ENCODE measurements around the gene SIRT3. TPM values are rescaled to one million over a fixed set of nuclear protein-coding genes. Genes with fewer than 3 reads are reported as not detected.

The SIRT3 gene
- total RNA-seq, 4 donors from 2014 or later: 21.2 to 36.3 (median 29.3) TPM

- H3K27ac ChIP-seq: no peak overlapping the region
- no peaks in the 10 kb centered on the region for H3K27me3 ChIP-seq
- no peak overlapping the region for H3K4me3 ChIP-seq
- no peaks in the 10 kb centered on the region for H3K9me3 ChIP-seq
- peaks cover 0 to 43% (median 0%) of the 10 kb centered on the region in 3 donors for H3K36me3 ChIP-seq
- no peak for DNase-seq
- TF ChIP-seq CTCF (IDR thresholded peaks at IDR 0.05) (no peak), POLR2A (IDR thresholded peaks at IDR 0.05) (no peak)
- no peaks in the 10 kb centered on the region for H3K4me1 ChIP-seq
Measured at GRCh38 chr11:253886-254270, 17.7 kb upstream of the SIRT3 start.

- no peak overlapping the region for H3K27ac ChIP-seq
- no peaks in the 10 kb centered on the region for H3K27me3 ChIP-seq
- H3K9me3 ChIP-seq: no peaks in the 10 kb centered on the region
- TF ChIP-seq POLR2A (IDR thresholded peaks at IDR 0.05) (no peak), CTCF (IDR thresholded peaks at IDR 0.05) (no peak)
- no peak overlapping the region for H3K4me3 ChIP-seq
- DNase-seq: no peak
- H3K36me3 ChIP-seq: peaks cover 0 to 49% (median 0%) of the 10 kb centered on the region in 3 donors
- no peaks in the 10 kb centered on the region for H3K4me1 ChIP-seq
Measured at GRCh38 chr11:253160-253885, 17.2 kb upstream of the SIRT3 start.

- DNase-seq: no peak
- Histone ChIP-seq H3K27me3 (no peaks in the 10 kb centered on the region), H3K9me3 (no peaks in the 10 kb centered on the region), H3K27ac (no peak overlapping the region), H3K4me3 (no peak overlapping the region), H3K4me1 (no peaks in the 10 kb centered on the region), H3K36me3 (peaks cover 0 to 55% (median 0%) of the 10 kb centered on the region in 3 donors)
- TF ChIP-seq CTCF (IDR thresholded peaks at IDR 0.05): no peak
- TF ChIP-seq POLR2A (IDR thresholded peaks at IDR 0.05): no peak
Measured at GRCh38 chr11:252666-253065, 16.5 kb upstream of the SIRT3 start.

GRCh38 chr11:251550-251949 is 15.4 kb upstream of the SIRT3 start:
- H3K4me1 ChIP-seq: no peaks in the 10 kb centered on the region
- no peaks in the 10 kb centered on the region for H3K27me3 ChIP-seq
- H3K4me3 ChIP-seq: no peak overlapping the region
- TF ChIP-seq CTCF (IDR thresholded peaks at IDR 0.05) (peak in 2 of 6 experiments; percentile 5 to 13), POLR2A (IDR thresholded peaks at IDR 0.05) (no peak)
- no peak overlapping the region for H3K27ac ChIP-seq
- peaks cover 0 to 67% (median 0%) of the 10 kb centered on the region in 3 donors for H3K36me3 ChIP-seq
- no peaks in the 10 kb centered on the region for H3K9me3 ChIP-seq
- no peak for DNase-seq

- no peak overlapping the region for H3K4me3 ChIP-seq
- no peaks in the 10 kb centered on the region for H3K4me1 ChIP-seq
- H3K27me3 ChIP-seq: no peaks in the 10 kb centered on the region
- H3K27ac ChIP-seq: peak overlapping the region in 1 of 4 donors; percentile 20
- H3K9me3 ChIP-seq: no peaks in the 10 kb centered on the region
- H3K36me3 ChIP-seq: peaks cover 0 to 74% (median 0%) of the 10 kb centered on the region in 3 donors
- no peak for TF ChIP-seq POLR2A (IDR thresholded peaks at IDR 0.05)
- TF ChIP-seq CTCF (IDR thresholded peaks at IDR 0.05): peak; percentile 67 to 76 (median 74)
- peak; percentile 76 to 90 (median 79) for DNase-seq
Measured at GRCh38 chr11:250740-251299, 14.7 kb upstream of the SIRT3 start.
